GM12864 (cell line): Measurements from ENCODE around the gene UPK3BL2.
"Not testable (repeated sequence)": the region's sequence is repeated elsewhere in the genome, so short reads cannot be mapped to it uniquely, and the experiment has no call there.

Experiments
- DNase-seq: peaks from one replicate; pipeline ENCODE4 v3.0.0-alpha.2; 2011; ENCODE audit warnings: low read depth
- H3K4me3 ChIP-seq: 2 replicates; pipeline ENCODE4 v1.5.1; 2011; ENCODE audit warnings: mild to moderate bottlenecking, low read depth, low read length, control low read depth

UPK3BL2 gene

DNA sequence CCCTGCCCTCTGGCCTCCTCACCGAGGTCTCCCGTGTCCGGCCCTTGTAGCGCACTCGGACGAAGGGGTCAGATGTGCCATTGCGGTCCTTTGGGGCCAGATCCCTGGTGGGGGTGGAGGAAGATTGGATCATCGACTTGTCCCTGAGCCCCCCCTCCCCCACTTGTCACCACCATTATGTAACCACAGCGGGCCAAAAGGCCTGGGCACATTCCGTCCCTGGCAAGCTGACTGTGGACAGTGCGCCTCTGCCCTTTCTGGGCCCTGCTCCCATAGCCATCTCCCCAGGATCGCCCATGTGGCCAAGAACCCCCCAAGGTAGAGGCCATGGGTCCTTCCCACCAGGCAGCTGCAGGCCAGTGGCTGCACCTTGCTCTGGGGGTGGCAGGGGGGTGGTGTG is 40.4 kb downstream of the UPK3BL2 start:
- DNase-seq, H3K4me3 ChIP-seq: not testable (repeated sequence)

DNA sequence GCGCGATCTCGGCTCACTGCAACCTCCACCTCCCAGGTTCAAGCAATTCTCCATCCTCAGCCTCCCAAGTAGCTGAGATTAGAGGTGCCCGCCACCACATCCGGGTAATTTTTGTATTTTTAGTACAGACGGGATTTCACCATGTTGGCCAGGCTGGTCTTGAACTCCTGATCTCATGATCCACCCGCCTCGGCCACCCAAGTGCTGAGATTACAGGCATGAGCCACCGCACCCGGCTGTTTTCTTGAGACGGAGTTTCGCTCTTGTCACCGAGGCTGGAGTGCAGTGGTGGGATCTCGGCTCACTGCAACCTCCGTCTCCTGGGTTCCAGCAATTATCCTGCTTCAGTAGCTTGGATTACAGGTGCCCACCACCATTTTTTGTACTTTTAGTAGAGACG is 45.2 kb downstream of the UPK3BL2 start:
- not testable (repeated sequence) for H3K4me3 ChIP-seq, DNase-seq

DNA sequence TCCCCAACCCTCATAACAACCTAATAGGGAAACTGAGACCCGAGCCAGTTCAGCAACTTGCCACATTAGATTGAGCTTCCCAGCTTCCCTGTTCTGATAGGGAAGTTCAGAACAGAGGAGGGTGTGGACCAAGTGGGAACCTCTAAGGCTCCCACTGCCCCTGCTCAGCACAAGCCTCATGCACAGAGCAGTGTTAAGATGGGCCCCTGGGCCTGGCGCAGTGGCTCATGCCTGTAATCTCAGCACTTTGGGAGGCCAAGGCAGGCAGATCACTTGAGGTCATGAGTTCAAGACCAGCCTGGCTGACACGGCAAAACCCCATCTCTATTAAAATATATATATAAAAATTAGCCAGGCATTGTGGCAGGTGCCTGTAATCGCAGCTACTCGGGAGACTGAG is 46.2 kb downstream of the UPK3BL2 start:
- not testable (repeated sequence) for DNase-seq, H3K4me3 ChIP-seq

DNA sequence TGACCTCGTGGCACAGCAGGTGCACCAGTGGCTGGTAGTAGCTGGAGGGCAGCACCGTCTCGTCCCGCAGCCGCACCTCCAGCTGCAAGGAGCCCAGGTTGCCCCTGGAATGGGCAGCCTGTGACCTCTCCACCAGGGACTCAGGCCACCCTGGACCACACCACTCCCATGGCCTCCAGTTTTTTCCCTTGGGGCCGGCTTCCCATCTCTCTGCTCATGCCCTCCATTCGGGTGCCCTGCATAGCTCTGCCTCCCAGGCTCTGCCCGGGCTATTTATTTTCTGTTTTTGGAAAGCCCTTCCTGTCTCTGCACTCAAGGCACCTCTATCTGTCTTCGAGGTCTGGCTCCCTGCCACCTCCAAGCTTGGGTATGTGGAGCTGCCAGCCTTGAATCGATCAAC is 46.6 kb downstream of the UPK3BL2 start:
- H3K4me3 ChIP-seq, DNase-seq: not testable (repeated sequence)

DNA sequence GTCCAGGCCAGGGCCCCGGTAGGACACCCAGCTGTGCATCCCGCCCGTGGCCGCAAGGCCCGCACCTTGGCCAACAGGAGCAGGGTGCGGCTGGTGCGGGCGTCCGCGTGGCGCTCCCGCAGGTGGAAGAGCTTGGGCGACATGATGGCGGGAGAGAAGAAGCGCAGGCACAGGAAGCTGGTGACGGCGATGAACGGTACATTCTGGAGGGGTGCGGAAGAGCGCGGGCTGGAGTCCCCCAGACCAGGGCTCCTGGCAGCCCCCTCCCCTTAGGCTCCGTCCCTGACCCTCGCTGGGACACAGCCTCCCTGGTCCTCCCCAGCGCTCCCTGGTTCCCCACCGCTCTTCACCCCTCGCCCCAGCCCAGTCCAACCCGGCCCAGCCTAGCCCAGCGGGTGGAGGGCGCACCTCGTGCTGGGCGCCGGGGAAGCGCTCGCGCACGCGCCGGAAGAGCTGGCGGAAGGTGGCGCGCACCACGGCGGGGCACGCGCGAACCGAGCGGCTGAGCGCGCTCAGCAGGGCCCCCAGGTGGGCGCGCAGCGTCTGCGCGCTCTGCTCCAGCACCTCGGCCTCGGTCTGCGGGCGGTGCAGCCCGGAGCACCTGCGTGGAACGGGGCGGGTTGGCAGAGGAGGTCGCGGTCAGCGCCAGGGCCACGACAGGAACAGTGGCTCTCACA is 48.9 kb downstream of the UPK3BL2 start:
- H3K4me3 ChIP-seq, DNase-seq: not testable (repeated sequence)

DNA sequence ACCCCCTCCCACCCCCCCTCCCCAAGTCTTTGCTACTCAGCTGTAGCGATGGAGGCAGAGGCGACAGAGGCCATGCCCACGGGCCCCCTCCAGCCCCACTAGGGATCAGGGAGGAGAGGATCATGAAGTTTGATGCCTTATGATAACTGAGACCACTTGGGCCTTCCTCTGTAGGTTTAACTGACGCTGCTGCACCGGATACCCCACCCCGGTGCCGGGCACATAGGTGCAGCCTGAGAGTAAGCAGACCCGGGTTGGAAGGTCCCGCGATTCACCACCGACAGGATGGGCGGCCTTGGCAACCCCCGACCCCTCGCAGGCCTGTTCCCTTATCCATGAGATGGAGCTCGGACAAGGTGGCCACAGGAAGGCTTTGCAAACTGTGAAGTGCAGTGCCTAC is 49.5 kb downstream of the UPK3BL2 start:
- not testable (repeated sequence) for DNase-seq

DNA sequence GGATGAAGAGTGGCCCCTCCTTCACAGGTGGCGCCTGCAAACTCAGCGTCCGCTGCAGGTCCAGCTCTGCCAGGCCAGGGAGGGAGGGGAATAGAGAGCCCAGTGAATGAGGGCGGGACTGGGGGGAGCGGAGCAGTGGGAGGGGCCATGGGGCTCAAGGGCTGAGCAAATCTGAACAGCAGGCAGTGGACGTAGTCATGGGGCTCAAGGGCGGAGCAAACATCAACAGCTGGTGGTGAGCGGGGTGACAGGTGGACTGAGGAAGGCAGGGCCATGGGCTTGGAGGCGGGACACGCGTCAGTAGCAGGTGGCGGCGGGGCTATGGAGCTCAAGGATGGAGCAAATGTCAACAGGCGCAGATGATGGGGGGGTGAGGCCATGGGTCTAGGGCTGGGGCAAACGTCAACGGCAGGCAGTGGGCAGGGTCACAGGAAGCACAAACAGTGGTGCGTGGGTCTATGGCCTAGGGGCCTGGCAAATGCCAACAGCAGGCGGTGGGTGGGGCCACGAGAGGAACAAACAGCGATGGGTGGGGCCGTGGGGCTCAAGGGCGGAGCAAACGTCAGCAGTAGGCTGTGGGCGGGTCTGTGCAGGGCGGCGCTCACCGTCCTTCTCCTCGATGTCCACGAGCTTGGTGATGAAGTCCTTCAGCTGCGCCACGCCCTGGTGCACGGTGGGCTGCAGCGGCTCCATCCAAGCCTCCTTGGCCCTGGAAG is 50.1 kb downstream of the UPK3BL2 start:
- not testable (repeated sequence) for H3K4me3 ChIP-seq, DNase-seq

More for the DNA sequence above, 49.5 kb downstream of the UPK3BL2 start:
- H3K4me3 ChIP-seq: not testable (repeated sequence)

DNA sequence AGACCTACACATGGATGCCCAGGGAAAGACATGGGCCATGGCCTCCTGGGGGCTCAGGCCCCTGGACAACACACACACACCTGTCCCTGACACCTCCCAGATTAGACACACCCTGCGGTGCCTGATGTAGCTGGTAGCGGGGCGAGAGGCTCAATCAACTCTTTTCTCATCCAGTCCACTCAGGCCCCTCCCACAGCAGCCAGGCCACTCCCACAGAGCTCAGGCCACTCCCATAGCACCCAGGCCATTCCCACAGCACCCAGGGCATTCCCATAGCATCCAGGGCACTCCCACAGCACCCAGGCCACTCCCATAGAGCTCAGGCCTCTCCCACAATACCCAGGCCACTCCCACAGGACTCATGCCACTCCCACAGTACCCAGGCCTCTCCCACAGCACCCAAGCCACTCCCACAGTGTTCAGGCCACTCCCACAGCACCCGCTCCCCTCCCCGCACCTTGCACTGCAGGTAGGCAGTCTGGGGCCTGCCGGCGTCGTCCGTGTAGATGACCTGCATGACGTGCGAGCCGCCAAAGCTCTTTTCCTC is 52.9 kb downstream of the UPK3BL2 start:
- H3K4me3 ChIP-seq, DNase-seq: not testable (repeated sequence)
